ENCODE results near the gene APBA1. TPM values are rescaled to one million over a fixed set of nuclear protein-coding genes. Genes with fewer than 3 reads are reported as not detected.

The APBA1 gene
- total RNA-seq, 2 donors from 2014 or later, result 6.8 to 9.5 TPM

DNA sequence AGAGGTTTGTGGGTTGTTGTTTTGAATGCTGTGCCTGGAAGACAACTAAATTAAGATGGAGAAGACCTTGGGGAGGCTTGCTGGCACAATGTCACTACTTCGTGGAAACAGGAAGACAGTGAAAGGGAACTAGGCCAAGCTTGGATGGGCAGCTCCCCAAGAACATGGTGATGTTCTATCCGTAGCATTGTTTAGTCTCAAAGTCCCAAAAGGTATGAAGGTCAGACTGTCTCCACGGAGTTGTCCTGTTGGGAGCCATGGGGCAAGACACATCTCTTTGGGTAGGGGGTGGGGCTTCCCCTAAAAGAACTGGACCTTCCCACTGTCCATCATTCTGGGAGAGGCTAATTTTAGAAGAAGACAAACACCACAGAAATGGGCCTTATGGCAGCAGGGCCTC, 206.7 kb downstream of the APBA1 start:
- no peak for ATAC-seq (ENCODE audit: insufficient number of reproducible peaks, low FRiP score, low read depth)
- DNase-seq (ENCODE audit: low spot score), result no peak
- H3K27me3 ChIP-seq (replicated peaks; ENCODE audit: insufficient read depth), result no peaks in the 10 kb centered on the region
- H3K36me3 ChIP-seq, result no peaks in the 10 kb centered on the region
- no peak overlapping the region for H3K4me3 ChIP-seq
- no peaks in the 10 kb centered on the region for H3K9me3 ChIP-seq
- peaks cover 0 to 9% of the 10 kb centered on the region in 2 donors for H3K4me1 ChIP-seq (ENCODE audit: control insufficient read depth in 1 of 2, low read depth in 2 of 2)
- no peak for TF ChIP-seq CTCF (IDR thresholded peaks at IDR 0.05)
- no peak overlapping the region for H3K27ac ChIP-seq

DNA sequence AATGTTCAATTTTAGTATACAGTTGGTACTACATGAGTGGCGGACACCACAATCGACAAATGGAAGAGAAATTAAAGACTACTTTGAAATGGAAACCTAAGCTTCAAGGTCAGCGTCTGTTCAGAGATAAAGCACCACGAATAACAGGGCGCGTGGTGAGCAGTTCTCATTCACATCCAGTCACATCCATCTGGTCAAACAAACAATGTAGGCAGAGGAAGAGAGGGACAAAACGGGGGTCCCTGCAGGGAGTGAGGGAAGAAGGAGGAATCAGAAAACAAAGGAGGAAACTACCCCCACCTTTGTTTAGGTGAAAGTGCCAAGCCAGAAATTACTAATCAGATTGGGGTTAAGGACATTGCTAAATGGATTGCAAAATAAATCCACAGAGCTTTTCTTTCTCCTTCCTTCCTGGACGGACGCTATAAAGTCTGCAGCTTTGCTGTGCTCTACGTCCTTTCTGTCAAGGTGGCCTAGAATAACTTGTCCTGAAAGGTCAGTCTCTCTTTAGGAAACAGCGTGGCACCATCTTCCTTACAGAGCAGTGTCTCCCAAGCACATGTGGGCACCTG, 208.6 kb downstream of the APBA1 start:
- ATAC-seq (ENCODE audit: insufficient number of reproducible peaks, low FRiP score, low read depth), result no peak
- TF ChIP-seq CTCF (IDR thresholded peaks at IDR 0.05), result no peak
- H3K36me3 ChIP-seq, result no peaks in the 10 kb centered on the region
- H3K27me3 ChIP-seq (replicated peaks; ENCODE audit: insufficient read depth), result no peaks in the 10 kb centered on the region
- DNase-seq (ENCODE audit: low spot score), result no peak
- no peak overlapping the region for H3K27ac ChIP-seq
- no peaks in the 10 kb centered on the region for H3K9me3 ChIP-seq
- no peak overlapping the region for H3K4me3 ChIP-seq
- H3K4me1 ChIP-seq (ENCODE audit: control insufficient read depth in 1 of 2, low read depth in 2 of 2), result peaks cover 0 to 9% of the 10 kb centered on the region in 2 donors

DNA sequence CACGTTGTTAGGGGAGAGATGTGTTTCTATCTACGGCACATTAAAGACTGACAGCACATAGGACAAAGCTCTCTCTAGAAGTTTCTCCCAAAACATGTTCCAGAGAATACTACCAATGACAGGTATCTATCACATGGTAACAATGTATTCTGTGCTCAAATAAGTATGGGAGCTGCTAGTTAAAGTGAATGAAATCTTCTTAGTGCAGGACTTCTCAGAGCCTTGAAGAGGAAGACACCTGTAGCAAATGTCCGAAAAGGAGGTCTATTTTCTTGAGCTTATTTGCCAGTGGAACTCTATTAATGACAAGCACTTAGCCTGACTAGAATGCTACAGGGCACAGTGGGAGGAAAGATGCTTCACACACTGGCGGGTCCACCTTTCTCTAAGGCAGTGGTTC, 209.8 kb downstream of the APBA1 start:
- ATAC-seq (ENCODE audit: insufficient number of reproducible peaks, low FRiP score, low read depth) (no peak), DNase-seq (ENCODE audit: low spot score) (no peak)
- Histone ChIP-seq H3K27ac (no peak overlapping the region), H3K4me3 (no peak overlapping the region), H3K36me3 (no peaks in the 10 kb centered on the region), H3K4me1 (ENCODE audit: control insufficient read depth in 1 of 2, low read depth in 2 of 2) (peaks cover 0 to 9% of the 10 kb centered on the region in 2 donors), H3K9me3 (no peaks in the 10 kb centered on the region), H3K27me3 (replicated peaks; ENCODE audit: insufficient read depth) (no peaks in the 10 kb centered on the region)
- TF ChIP-seq CTCF (IDR thresholded peaks at IDR 0.05), result no peak

- Histone ChIP-seq H3K36me3 (no peaks in the 10 kb centered on the region), H3K4me1 (ENCODE audit: control insufficient read depth in 1 of 2, low read depth in 2 of 2) (peaks cover 0 to 9% of the 10 kb centered on the region in 2 donors), H3K27ac (no peak overlapping the region), H3K27me3 (replicated peaks; ENCODE audit: insufficient read depth) (no peaks in the 10 kb centered on the region), H3K4me3 (no peak overlapping the region), H3K9me3 (no peaks in the 10 kb centered on the region)
- TF ChIP-seq CTCF (IDR thresholded peaks at IDR 0.05), result no peak
- DNase-seq (ENCODE audit: low spot score) (no peak), ATAC-seq (ENCODE audit: insufficient number of reproducible peaks, low FRiP score, low read depth) (no peak)
Observed at GRCh38 chr9:69461103-69461887, 210.9 kb downstream of the APBA1 start.

DNA sequence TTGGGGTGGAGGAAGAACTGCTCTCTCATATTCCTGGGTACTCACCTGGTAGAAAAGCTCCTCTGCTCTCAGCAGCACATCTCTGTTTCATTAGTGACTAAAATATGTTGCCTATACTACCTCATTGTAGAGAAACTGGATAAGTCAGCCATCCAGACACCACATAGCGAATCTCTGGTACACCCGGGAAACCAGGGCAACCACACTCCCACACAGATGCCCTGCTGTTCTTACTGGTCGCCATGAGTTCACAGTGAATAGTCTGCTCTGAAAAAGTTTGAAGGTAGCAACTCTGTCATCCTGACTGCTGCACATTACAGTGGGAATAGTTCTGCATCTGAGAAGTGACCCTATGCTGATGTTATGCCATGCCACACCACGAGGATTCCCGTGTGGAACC, 212.2 kb downstream of the APBA1 start:
- no peak for TF ChIP-seq CTCF (IDR thresholded peaks at IDR 0.05)
- DNase-seq (ENCODE audit: low spot score) (no peak), ATAC-seq (ENCODE audit: insufficient number of reproducible peaks, low FRiP score, low read depth) (no peak)

More for the DNA sequence above, 212.2 kb downstream of the APBA1 start:
- H3K27ac ChIP-seq, result no peak overlapping the region
- no peaks in the 10 kb centered on the region for H3K9me3 ChIP-seq
- H3K4me1 ChIP-seq (ENCODE audit: control insufficient read depth in 1 of 2, low read depth in 2 of 2), result no peaks in the 10 kb centered on the region
- no peaks in the 10 kb centered on the region for H3K27me3 ChIP-seq (replicated peaks; ENCODE audit: insufficient read depth)
- no peak overlapping the region for H3K4me3 ChIP-seq
- H3K36me3 ChIP-seq, result peaks cover 8% of the 10 kb centered on the region
